Upper lobe of left lung (tissue), 4 donors: ENCODE data around the gene NEK11.

Experiments
- CTCF ChIP-seq, 6 experiments: fragments of 450-650 bp in 4 of 6; fragments of 200-600 bp in 2 of 6; sonication (generic) in 2 of 6; IDR thresholded peaks; one replicate each; pipeline ENCODE4 v1.5.1; 2016 to 2019; ENCODE audit warnings: antibody characterized with exemption in 6 of 6
- POLR2A ChIP-seq, 4 donors: fragments of 450-650 bp; IDR thresholded peaks; one replicate each; pipeline ENCODE4 v1.5.1; 2016 to 2017; ENCODE audit warnings: antibody characterized with exemption in 4 of 4, mild to moderate bottlenecking in 2 of 4
- POLR2AphosphoS5 ChIP-seq, 2 donors: sonication (generic); formaldehyde crosslinking; IDR thresholded peaks; one replicate each; pipeline ENCODE4 v1.5.1; 2017; ENCODE audit warnings: antibody characterized with exemption in 2 of 2

GRCh38 chr3:131363275-131363674, 336.6 kb downstream of the NEK11 start:
- no peak for TF ChIP-seq CTCF (IDR thresholded peaks at IDR 0.05)
- no peak for TF ChIP-seq POLR2AphosphoS5 (IDR thresholded peaks at IDR 0.05)
- no peak for TF ChIP-seq POLR2A (IDR thresholded peaks at IDR 0.05)
